GM11168 (cell line): ENCODE results near the gene KATNB1.

Experiments
- in situ Hi-C: fragments of 300-500 bp; cut with MboI; formaldehyde crosslinking; loops from one replicate; pipeline ENCODE4 v1.12.0; 2022; ENCODE audit warnings: low sequenced_read_pairs; ENCODE audit not compliant: unreplicated experiment

Gene KATNB1

DNA sequence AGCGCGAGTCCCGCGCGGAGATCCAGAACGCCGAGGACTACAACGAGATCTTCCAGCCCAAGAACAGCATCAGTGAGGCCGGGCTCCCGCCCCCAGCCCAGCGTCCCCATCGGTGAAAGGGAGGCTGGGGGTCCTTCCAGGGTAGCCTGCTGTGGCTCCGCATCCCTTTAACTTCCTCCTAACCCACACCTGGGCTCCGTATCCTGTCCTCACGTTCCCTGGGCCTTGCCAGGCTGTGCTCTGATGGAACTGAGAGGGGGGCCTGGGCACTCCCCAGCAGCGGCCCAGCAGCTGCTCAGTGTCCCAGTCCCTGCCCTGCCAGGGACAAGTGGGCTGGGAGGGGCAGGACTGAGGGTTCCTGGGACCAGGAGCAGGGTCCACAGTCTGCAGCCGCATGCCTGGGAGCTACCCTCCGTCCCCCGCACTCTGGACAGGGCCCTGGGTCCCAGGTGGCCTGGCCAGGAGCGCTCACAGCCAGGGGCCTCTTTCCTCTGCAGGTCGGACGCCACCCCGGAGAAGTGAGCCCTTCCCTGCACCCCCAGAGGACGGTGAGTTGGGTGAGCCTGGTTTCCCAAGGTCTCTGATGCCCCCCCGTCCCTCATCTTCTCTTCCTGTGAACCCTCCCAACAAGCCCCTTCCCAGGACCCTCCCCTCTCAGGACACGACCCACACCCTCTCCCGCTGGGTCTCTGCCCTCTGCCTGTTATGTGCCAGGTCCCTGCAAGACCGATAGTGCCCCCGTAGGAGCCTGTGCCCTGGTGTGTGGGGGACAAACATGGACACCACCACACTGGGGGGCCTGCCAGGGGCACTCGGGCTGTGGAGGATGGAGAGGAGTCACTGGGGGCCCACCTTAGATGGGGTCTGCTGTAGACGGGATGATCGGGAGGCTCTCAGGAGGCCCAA is 18.1 kb downstream of the KATNB1 start:
- in situ Hi-C loops, result loop anchor here (10.0 kb wide), 1 partner anchor 141 kb away; no protein-coding TSS in a partner anchor

DNA sequence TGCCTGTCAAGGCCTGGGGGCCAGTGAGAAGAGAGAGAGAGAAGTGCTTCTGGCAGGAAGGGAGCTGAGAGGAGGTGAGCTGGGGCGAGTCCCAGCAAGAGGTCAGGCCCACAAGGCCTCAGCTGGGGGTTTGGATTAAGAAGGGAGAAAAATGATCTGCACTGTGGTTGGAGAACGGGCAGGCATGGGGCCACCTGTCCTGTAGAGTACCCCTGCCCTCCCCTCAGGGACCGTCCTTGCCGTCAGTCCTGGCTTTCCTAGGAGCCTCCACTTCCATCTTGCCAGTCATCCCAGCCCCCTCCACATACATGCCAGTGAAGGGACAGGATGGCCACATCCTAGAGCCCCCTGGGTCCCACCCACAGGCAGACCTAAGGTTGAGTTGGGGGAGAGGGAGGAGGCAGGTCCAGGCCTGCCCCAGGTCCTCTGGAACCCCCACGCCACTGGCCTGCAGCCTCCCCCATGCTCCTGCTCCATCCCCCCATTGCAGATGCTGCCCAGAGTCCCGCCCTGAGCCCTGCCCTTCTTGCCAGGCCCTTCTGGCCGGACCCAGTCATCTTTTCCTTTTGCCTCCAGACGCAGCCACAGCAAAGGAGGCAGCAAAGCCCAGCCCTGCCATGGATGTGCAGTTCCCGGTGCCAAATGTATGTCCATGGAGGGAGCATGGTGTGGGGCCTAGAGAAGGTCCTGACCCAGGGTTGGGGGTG is 18.9 kb downstream of the KATNB1 start:
- in situ Hi-C loops, result loop anchor here (10.0 kb wide), 1 partner anchor 140 kb away; no protein-coding TSS in a partner anchor

DNA sequence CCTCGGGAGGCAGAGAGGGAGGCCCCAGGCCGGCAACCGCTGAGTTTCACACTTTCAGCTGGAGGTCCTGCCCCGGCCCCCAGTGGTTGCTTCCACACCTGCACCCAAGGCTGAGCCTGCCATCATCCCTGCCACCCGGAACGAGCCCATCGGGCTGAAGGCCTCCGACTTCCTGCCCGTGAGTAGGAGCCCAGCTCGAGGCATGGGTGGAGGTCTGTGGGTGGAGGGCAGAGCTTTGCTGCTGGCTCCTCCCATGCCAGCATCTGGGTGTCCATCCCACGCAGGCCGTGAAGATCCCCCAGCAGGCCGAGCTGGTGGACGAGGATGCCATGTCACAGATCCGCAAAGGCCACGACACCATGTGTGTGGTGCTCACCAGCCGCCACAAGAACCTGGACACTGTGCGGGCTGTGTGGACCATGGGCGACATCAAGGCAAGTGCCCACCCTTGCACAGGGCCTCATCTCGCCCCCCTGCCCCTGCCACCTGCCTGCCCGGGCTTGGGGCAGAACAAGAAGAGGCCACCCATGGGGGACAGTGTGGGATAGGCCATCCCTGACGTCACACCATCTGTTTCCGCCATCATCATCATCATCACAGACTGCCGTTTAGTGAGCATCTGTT is 19.6 kb downstream of the KATNB1 start:
- in situ Hi-C loops, result loop anchor here (10.0 kb wide), 1 partner anchor 140 kb away; no protein-coding TSS in a partner anchor

DNA sequence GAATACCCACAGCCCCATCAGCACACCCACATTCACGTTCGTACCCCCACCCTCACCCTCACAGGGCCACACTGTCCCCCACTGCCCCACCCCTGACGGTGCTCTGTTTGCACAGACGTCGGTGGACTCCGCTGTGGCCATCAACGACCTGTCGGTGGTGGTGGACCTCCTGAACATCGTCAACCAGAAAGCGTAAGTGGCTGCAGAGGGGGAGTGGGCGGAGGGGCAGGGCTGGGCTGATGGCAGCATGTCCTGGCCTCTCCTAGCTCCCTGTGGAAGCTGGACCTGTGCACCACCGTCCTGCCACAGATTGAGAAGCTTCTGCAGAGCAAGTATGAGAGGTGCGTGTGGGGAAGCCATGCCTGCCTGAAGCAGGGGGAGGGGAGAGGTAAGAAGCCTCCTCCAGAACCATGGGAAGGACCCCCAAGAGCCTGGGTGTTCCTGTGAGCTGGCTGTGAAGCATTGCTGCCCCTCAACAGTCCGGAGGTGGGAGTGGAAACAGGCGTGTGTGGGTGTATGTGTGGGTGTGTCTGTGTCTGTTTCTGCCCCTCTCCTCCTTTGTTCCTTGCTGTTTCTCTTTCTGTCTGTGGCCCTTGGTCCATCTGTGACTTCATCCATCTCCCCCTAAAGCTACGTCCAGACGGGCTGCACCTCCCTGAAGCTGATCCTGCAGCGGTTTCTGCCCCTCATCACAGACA is 20.3 kb downstream of the KATNB1 start:
- in situ Hi-C loops, result loop anchor here (10.0 kb wide), 1 partner anchor 139 kb away; no protein-coding TSS in a partner anchor

DNA sequence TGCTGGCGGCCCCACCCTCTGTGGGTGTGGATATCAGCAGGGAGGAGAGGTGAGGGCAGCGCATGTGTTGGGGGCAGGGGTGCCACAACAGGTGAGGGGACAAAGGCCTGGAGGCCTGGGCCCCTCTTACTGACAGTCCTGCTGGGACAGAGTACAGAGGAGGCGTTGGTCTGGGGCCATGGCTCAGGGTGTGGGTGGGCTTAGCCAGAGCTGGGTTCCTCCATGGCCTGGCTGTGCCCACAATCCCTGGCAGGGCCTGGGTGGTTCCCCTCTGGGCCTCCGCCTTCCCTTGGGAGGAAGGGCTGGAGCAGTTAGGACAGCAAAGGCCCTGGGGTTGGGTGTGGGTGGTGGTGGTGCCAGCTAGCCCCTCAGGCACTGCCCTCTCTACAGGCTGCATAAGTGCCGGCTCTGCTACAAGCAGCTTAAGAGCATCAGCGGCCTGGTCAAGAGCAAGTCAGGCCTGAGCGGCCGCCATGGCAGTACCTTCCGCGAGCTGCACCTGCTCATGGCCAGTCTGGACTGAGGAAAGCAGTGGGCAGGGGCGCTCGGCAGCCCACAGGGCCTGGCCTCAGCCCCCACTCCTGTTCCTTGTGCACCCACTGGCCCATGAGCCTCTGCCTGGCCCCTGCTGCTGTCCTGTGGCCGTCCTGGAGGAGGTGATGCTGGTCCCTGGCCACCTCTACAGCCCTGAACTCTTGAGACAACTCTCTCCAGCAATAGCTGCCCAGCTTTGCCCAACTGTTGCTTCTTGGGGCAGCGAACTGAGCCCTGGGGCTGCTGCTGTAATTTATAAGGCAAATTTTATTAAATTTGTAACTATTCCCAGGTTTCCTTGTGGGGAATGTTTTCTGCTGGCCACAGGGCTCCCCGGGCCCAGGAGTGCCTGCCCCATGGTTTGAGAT is 21.1 kb downstream of the KATNB1 start:
- in situ Hi-C loops, result loop anchor here (10.0 kb wide), 1 partner anchor 138 kb away; no protein-coding TSS in a partner anchor

DNA sequence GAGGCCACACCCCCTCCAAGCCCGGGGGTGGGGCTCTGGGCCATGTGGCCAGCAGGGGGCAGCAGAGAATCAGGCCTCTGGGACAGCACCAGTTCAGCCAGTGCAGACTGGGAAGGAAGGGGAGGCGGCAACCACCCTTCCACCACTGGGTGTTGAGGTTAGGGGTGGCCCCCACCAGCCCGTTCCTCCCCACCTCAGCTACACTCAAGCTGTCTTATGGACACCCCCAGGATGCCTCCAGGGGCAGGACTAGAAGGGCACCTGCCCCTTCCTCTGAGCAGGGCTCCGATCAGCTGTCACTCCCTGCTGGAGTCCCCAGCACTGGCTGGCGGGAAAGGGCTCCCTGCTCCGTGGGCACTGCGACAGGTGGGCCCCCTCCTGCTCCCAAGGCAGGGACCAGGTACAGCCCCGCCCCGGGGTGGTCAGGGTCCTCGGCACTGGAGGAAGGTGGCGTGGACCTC is 21.8 kb downstream of the KATNB1 start:
- in situ Hi-C loops, result loop anchor here (10.0 kb wide), 1 partner anchor 137 kb away; no protein-coding TSS in a partner anchor

DNA sequence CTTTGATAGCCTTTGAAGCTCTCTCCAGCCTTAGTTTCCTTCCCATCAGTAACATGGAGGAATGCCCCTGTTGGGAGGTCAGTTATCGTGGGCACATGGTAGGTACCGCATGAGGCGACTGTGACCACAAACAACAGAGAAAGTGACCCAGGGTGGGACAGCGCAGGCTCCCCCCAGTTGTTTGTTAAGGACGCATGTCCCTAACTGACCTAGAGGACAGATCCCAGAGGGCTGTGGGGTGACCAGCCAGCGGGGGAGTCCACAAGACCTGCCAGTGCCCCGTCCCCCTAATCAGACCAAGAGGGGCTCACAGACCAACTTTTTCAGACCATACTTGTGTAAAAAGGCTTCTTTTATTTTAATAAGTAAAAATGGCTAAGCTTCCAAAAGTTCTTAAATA is 22.3 kb downstream of the KATNB1 start:
- in situ Hi-C loops, result loop anchor here (10.0 kb wide), 1 partner anchor 137 kb away; no protein-coding TSS in a partner anchor

DNA sequence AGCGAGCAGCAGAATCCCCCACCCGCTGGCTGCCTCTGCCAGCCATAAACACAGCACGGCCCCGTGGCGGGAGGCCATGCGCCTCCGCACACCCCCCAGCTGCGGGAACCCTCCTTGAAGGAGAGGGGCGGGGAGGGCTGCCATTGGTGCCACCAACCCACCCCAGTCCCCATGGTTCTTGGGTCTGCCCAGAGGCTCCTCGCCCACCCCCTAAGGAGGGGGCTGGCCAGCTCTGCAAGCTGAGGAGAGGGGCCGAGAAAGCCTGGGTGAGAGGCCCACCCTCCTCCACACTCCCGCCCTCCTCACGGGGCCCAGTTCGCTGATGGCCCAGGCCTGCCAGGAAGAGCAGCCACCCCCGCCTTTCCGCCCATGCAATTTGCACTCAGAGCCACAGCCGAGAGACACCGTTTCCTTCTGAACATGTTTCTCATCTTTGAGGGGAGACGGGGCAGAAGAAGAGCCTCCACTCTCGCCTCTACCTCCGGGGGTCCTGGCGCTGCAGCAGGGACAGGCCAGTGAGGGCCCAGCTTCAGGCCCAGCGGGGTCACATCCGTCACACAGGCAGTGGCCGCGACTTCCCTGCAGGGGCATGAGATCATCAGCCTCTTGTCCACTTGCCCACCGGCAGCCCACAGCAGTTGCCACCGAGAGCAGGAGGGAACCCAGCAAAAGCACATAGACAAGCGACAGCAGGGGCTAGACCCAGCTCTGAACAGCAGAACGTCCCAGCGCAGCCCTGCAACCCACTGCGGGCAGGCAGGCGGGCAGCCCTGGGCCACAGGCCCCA is 23.0 kb downstream of the KATNB1 start:
- in situ Hi-C loops, result loop anchor here (10.0 kb wide), 1 partner anchor 136 kb away; no protein-coding TSS in a partner anchor

DNA sequence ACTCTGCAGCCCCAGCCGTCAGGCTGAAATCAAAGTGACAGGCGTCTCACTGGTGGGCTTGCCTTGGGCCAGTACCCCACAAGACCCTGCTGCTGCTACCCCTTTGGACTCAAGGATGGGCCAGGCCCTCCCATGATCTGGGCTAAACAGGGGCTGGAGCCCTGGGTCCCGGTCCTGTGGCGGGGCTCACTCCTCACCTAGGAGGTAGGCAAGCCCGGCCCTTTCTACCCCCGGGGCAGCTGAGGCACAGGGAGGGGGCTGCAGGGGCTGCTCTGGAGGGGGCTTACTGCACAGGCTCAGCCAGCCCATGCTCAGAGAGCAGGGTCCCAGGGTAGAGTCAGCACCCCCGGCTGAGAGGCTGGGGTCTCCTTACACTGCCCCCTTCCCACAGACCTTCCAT is 23.6 kb downstream of the KATNB1 start:
- in situ Hi-C loops, result loop anchor here (10.0 kb wide), 1 partner anchor 136 kb away; no protein-coding TSS in a partner anchor

DNA sequence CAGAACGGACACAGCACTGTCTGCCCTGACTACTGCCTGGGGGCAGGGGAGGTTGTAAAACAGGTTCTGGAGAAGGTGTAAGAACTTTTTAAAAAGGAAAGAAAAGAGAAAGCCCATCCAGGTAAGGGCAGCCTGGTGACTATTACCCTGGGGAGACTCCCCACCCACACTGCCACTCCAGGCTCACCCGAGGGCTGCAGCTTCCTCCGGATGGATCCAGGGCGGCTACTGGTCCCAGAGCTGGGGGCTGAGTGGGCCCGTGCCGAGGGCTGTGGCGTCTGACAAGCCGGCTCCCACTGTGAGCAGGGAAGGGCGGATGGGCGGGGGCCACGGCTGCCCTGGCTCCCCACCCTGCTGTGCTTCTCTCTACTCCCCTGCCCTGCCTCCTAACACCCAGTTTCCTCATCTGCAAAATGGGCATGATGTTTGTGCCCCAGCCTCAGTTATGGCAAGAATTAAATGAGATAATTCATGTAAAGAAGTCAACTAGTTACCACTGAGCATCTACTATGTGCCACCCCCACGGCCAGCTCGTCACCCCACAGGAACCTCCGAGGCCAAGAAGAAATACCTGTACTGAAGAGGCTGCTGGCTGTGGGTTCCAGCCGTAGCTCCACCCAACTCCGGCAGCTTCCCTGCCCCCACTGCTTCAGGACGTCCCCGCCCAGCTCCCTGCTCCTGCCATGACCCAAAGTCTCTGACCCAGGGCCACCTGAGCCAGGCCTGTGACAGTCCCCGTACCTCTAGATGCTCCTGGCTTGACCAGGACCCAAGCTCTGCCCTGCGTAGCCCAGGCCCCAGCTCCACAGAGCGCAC is 24.2 kb downstream of the KATNB1 start:
- in situ Hi-C loops, result loop anchor here (10.0 kb wide), 1 partner anchor 135 kb away; no protein-coding TSS in a partner anchor

DNA sequence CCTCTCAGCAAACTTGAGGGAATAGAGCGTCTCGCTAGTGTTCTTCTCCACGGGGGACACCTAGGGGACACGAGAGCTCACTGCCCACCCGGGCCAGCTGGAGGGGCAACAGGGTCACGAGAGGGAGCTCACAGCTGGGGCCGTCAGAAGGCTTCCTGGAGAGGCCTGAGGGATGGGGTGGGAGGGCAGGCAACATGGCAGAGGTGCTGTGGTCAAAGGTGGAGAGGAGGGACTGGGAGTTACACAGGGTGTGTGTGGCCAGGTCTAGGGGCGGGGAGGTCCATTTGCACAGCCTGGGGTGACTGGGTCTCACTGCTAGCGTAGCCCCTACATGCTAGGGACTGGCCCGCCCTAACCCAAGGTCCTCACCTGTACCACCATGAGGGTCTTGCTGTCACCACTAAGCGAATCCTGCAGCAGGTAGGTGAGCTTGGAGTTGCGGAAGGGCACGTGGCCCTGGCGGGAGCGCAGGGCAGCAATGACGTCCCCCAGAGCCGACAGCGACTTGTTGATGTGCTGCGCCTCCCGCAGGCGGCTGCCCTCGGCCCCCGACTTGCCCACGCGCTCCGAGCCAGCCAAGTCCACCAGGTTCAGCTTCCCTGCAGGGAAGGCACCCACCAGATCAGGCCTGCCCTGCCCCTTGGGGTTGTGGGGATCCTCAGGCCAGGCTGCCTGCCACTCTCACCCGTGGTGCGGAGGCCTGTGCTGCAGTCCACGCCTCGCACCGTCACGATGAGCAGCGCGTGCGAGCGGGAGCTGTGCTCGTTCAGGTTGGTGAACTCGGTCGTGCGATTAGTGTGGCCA is 25.0 kb downstream of the KATNB1 start:
- in situ Hi-C loops, result no loop called here

DNA sequence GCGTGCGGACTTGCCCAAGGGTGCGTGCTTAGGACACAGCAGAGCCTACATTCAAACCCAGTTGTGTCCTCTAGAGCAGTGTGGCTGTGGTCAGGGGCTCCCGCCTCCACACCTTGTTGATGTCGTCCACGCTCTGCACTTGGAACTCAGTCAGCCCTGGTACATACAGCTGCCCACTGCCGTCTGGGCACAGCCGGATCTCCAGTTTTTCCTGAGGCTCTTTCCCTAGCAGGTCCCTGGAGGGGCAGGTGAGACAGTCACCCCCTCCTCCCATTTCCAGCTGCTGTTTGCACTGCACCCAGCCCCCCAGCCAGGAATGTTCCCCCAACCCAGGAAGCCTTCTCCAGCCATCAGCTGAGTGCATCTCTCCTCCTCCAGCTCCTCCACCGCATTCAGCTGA is 25.7 kb downstream of the KATNB1 start:
- in situ Hi-C loops, result no loop called here

DNA sequence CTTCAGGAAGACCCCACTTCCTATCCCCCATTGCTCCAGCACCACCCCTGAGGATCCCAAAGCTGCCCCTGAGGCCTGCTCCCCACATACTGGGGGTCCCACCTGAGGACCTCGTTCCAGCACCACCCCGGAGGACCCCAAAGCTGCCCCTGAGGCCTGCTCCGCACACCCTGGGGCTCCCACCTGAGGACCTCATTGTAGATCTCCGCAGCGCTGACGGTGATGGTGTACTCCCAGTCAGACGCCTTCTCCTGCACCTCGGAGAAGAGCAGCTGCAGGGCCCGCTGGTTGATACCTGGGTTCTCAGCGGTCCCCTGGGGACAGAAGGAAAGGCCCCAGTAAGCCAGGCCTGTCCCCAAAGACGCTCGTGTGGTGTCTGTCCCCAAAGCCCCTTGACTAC is 26.4 kb downstream of the KATNB1 start:
- in situ Hi-C loops, result no loop called here

DNA sequence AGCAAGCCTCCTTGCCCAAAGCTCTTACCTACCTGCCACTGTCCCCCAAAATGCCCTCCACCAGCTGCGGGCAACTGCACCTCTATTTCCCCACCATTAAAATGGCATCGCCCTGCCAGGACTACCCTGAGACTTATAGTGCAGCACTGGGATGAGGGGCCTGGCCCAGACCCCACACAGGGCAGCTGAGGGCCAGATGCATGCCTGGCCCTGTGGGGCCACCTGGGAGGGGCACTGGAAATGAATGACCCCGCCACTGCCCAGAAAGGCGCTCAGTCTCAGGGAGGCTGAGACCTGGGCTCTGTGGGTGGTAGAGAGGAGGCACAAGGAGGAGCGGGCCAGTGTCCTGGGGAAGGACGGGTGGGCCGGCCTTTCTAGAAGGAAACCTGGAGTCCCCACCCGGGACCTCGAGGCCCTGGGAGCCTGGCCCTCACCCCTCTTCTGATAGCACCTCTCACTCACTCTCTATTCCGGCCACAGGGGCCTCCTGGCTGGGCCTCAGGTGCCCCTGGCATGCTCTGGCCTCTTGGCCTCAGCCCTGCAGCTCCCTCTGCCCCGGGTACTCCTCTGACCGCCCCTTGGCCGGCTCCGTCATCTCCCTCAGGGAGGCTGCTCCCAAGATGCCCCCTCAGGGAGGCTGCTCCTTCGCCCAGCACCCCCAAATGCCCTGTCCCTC is 26.9 kb downstream of the KATNB1 start:
- in situ Hi-C loops, result no loop called here

DNA sequence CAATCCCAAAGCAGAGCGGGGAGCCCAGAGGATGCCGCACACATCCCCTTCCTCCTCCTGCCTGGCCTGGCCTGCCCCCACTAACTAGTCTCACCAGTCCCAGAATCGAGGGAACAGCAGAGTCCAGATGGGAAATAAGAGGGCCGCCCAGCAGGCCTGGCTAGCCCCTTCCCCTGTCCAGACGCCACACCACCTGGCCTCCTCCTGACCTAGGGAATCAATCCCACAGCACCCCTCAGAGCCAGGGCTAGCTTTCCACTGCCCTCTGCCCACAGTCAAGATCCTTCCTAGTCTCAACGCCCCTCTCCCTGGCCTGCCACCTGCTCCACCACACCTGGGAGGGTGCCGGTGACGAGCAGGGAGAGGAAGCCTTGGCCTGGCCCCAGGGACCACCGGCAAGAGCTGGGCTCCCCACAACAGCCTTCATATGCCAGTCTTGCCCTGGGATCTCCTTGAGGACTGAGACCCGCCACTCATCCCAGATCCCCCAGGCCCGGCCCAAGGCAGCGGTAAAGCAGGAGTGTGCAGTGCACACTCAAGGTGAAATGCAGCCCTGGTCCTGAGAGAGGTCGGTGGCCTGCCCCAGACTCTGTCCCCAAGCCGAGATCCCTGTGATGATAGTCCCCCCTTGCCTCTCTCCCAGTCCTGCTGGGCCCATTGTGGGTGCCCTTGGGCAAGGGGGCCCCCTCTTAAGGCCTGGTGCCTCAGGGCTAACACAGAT is 27.9 kb downstream of the KATNB1 start:
- in situ Hi-C loops, result no loop called here
